Stimulated activated CD4-positive, alpha-beta T cell treated with anti-CD3 and anti-CD28 coated beads, Interleukin-1b, Interleukin-23, amount 100 ng/mL, for 48 hours (primary cell): ENCODE results near the gene ACKR2.

Experiments
- DNase-seq: peaks from one replicate; pipeline ENCODE4 v3.0.0-alpha.2; 2020

ACKR2 gene

GRCh38 chr3:42830437-42831320 is 21.4 kb downstream of the ACKR2 start:
- DNase-seq: no peak

- peak; percentile 77 for DNase-seq
These were observed 22.1 kb downstream of the ACKR2 start for GRCh38 chr3:42831321-42831713.

GRCh38 chr3:42836150-42837123 is 27.2 kb downstream of the ACKR2 start:
- no peak for DNase-seq

GRCh38 chr3:42838571-42838970 is 29.3 kb downstream of the ACKR2 start:
- no peak for DNase-seq

GRCh38 chr3:42839616-42840015 is 30.4 kb downstream of the ACKR2 start:
- DNase-seq: peak; percentile 27

GRCh38 chr3:42841332-42841731 is 32.1 kb downstream of the ACKR2 start:
- no peak for DNase-seq

- no peak for DNase-seq
These were observed 34.6 kb downstream of the ACKR2 start for GRCh38 chr3:42843713-42844411.

GRCh38 chr3:42844412-42844713 is 35.1 kb downstream of the ACKR2 start:
- DNase-seq: no peak

- DNase-seq: no peak
These were observed 35.6 kb downstream of the ACKR2 start for GRCh38 chr3:42844815-42845214.

- no peak for DNase-seq
These were observed 37.7 kb downstream of the ACKR2 start for GRCh38 chr3:42846685-42847522.

GRCh38 chr3:42847731-42848130 is 38.5 kb downstream of the ACKR2 start:
- no peak for DNase-seq

- DNase-seq: no peak
These were observed 39.8 kb downstream of the ACKR2 start for GRCh38 chr3:42849017-42849416.

- no peak for DNase-seq
These were observed 41.0 kb downstream of the ACKR2 start for GRCh38 chr3:42850263-42850662.

GRCh38 chr3:42851228-42851834 is 42.1 kb downstream of the ACKR2 start:
- DNase-seq: no peak

- no peak for DNase-seq
These were observed 43.2 kb downstream of the ACKR2 start for GRCh38 chr3:42852441-42852840.

- no peak for DNase-seq
These were observed 43.8 kb downstream of the ACKR2 start for GRCh38 chr3:42853056-42853455.

GRCh38 chr3:42853739-42854302 is 44.6 kb downstream of the ACKR2 start:
- no peak for DNase-seq

- no peak for DNase-seq
These were observed 45.9 kb downstream of the ACKR2 start for GRCh38 chr3:42855219-42855546.

- DNase-seq: no peak
These were observed 46.5 kb downstream of the ACKR2 start for GRCh38 chr3:42855547-42856380.

GRCh38 chr3:42856544-42856943 is 47.3 kb downstream of the ACKR2 start:
- DNase-seq: no peak
